Measurements from ENCODE around the gene NPFFR2.

GRCh38 chr4:72119946-72120345, 88.1 kb downstream of the NPFFR2 start:
- TF ChIP-seq CTCF (IDR thresholded peaks at IDR 0.05) (no peak), POLR2A (IDR thresholded peaks at IDR 0.05; ENCODE audit: low read depth) (no peak), POLR2AphosphoS5 (IDR thresholded peaks at IDR 0.05) (no peak)
